Neural progenitor cell (in vitro differentiated cells): ENCODE results near the gene ADO. TPM values are rescaled to one million over a fixed set of nuclear protein-coding genes. Genes with fewer than 3 reads are reported as not detected.

ENCODE experiments used
- DNase-seq: peaks from one replicate; pipeline ENCODE4 v3.0.0-alpha.2; 2016; ENCODE audit warnings: low spot score
- H2AFZ ChIP-seq: fragments of 200-600 bp; sonication (generic); replicated peaks from 2 replicates; pipeline ENCODE4 v1.6.1; 2016; ENCODE audit warnings: antibody characterized with exemption
- H3F3A ChIP-seq: fragments of 200-600 bp; sonication (generic); 2 replicates; pipeline ENCODE4 v1.6.1; 2016; ENCODE audit warnings: antibody characterized with exemption, low read depth
- H3K27ac ChIP-seq: fragments of 200-600 bp; sonication (generic); 2 replicates; pipeline ENCODE4 v1.5.1; 2016; ENCODE audit warnings: mild to moderate bottlenecking
- H3K27me3 ChIP-seq: fragments of 200-600 bp; sonication (generic); 2 replicates; pipeline ENCODE4 v1.6.1; 2016; ENCODE audit warnings: mild to moderate bottlenecking, moderate library complexity
- H3K36me3 ChIP-seq: fragments of 200-600 bp; sonication (generic); 2 replicates; pipeline ENCODE4 v1.5.1; 2016
- H3K4me1 ChIP-seq: fragments of 200-600 bp; sonication (generic); 2 replicates; pipeline ENCODE4 v1.6.1; 2016; ENCODE audit warnings: mixed run types
- H3K4me2 ChIP-seq: fragments of 200-600 bp; sonication (generic); 2 replicates; pipeline ENCODE4 v1.6.1; 2016
- H3K4me3 ChIP-seq: fragments of 200-600 bp; sonication (generic); 2 replicates; pipeline ENCODE4 v1.5.1; 2016
- H3K79me2 ChIP-seq: fragments of 200-600 bp; sonication (generic); 2 replicates; pipeline ENCODE4 v1.6.1; 2016; ENCODE audit warnings: low read depth
- H3K9ac ChIP-seq: fragments of 200-600 bp; sonication (generic); 2 replicates; pipeline ENCODE4 v1.6.1; 2016
- H3K9me3 ChIP-seq: fragments of 200-600 bp; sonication (generic); 2 replicates; pipeline ENCODE4 v1.5.1; 2016; ENCODE audit warnings: low read depth
- H4K20me1 ChIP-seq: fragments of 200-600 bp; sonication (generic); 2 replicates; pipeline ENCODE4 v1.6.1; 2016; ENCODE audit warnings: low read depth
- H3K27ac Mint-ChIP-seq: 3 replicates; pipeline ENCODE4 v1.8.0; 2021; ENCODE audit warnings: mixed read lengths
- H3K27me3 Mint-ChIP-seq: 2 replicates; pipeline ENCODE4 v1.8.0; 2022; ENCODE audit warnings: low read depth, mild to moderate bottlenecking, inconsistent platforms, moderate library complexity, mixed read lengths; ENCODE audit not compliant: insufficient read depth
- H3K36me3 Mint-ChIP-seq: 3 replicates; pipeline ENCODE4 v1.8.0; 2021; ENCODE audit warnings: mixed read lengths
- H3K4me1 Mint-ChIP-seq: 3 replicates; pipeline ENCODE4 v1.8.0; 2021; ENCODE audit warnings: mixed read lengths
- H3K4me3 Mint-ChIP-seq: 3 replicates; pipeline ENCODE4 v1.8.0; 2021; ENCODE audit warnings: mild to moderate bottlenecking, moderate library complexity, mixed read lengths
- H3K9me3 Mint-ChIP-seq: 3 replicates; pipeline ENCODE4 v1.8.0; 2020; ENCODE audit warnings: mixed read lengths
- CTCF ChIP-seq: fragments of 200-600 bp; sonication (generic); IDR thresholded peaks from 2 replicates; pipeline ENCODE4 v1.5.1; 2017; ENCODE audit warnings: antibody characterized with exemption, mild to moderate bottlenecking
- EZH2 ChIP-seq: fragments of 200-600 bp; sonication (generic); IDR thresholded peaks from 2 replicates; pipeline ENCODE4 v1.6.1; 2017; ENCODE audit warnings: antibody characterized with exemption, mild to moderate bottlenecking, moderate library complexity
- EZH2phosphoT487 ChIP-seq: fragments of 200-600 bp; sonication (generic); IDR thresholded peaks from 2 replicates; pipeline ENCODE4 v1.6.1; 2017; ENCODE audit warnings: antibody characterized with exemption
- total RNA-seq: library from RNA; depleted of rRNA; stranded (reverse); fragments of >200 nt; gene quantifications from 2 replicates; pipeline ENCODE4 v1.2.3, GENCODE V29; 2015; ENCODE audit warnings: low replicate concordance

ADO gene
- total RNA-seq, 1 donor from 2014 or later: 28.1 TPM

- peaks cover 40% of the 10 kb centered on the region for H3K4me1 Mint-ChIP-seq
- TF ChIP-seq EZH2 (no peak), CTCF (no peak), EZH2phosphoT487 (no peak)
Measured at GRCh38 chr10:62811159-62811875, 6.8 kb downstream of the ADO start.

GRCh38 chr10:62812672-62813439 lies 8.3 kb downstream of the ADO start:
- Histone ChIP-seq H3K9ac (no peak overlapping the region), H3K4me3 (no peak overlapping the region), H3K79me2 (peaks cover 19% of the 10 kb centered on the region), H3K9me3 (no peaks in the 10 kb centered on the region), H3K4me2 (no peak overlapping the region), H3K27ac (no peak overlapping the region), H3K27me3 (peaks cover 64% of the 10 kb centered on the region), H4K20me1 (peaks cover 61% of the 10 kb centered on the region), H3K4me1 (peaks cover 19% of the 10 kb centered on the region), H3F3A (peaks cover 9% of the 10 kb centered on the region), H3K36me3 (no peaks in the 10 kb centered on the region), H2AFZ (no peak overlapping the region)
- no peak overlapping the region for H3K4me3 Mint-ChIP-seq
- peaks cover 7% of the 10 kb centered on the region for H3K36me3 Mint-ChIP-seq
- H3K27me3 Mint-ChIP-seq: peaks cover 31% of the 10 kb centered on the region
- TF ChIP-seq EZH2phosphoT487 (no peak), CTCF (no peak)
- no peak overlapping the region for H3K27ac Mint-ChIP-seq
- H3K9me3 Mint-ChIP-seq: peaks cover 5% of the 10 kb centered on the region
- peaks cover 31% of the 10 kb centered on the region for H3K4me1 Mint-ChIP-seq
- DNase-seq: no peak

More at GRCh38 chr10:62811159-62811875, 6.8 kb downstream of the ADO start:
- Mint-ChIP-seq H3K27me3 (peaks cover 25% of the 10 kb centered on the region), H3K9me3 (peaks cover 5% of the 10 kb centered on the region), H3K4me3 (no peak overlapping the region), H3K27ac (no peak overlapping the region), H3K36me3 (peaks cover 10% of the 10 kb centered on the region)
- Histone ChIP-seq H3K4me2 (no peak overlapping the region), H3K27me3 (peaks cover 51% of the 10 kb centered on the region), H3K4me1 (peaks cover 28% of the 10 kb centered on the region), H3F3A (no peaks in the 10 kb centered on the region), H3K9ac (no peak overlapping the region), H3K4me3 (no peak overlapping the region), H4K20me1 (peaks cover 70% of the 10 kb centered on the region), H3K79me2 (peaks cover 34% of the 10 kb centered on the region), H2AFZ (no peak overlapping the region), H3K27ac (no peak overlapping the region), H3K36me3 (no peaks in the 10 kb centered on the region), H3K9me3 (no peaks in the 10 kb centered on the region)
- no peak for DNase-seq

GRCh38 chr10:62813453-62813852 lies 8.9 kb downstream of the ADO start:
- H3K4me1 Mint-ChIP-seq: peaks cover 29% of the 10 kb centered on the region
- peaks cover 70% of the 10 kb centered on the region for H3K27me3 ChIP-seq

More at GRCh38 chr10:62813453-62813852, 8.9 kb downstream of the ADO start:
- Mint-ChIP-seq H3K36me3 (peaks cover 7% of the 10 kb centered on the region), H3K4me3 (peak overlapping the region; percentile 95), H3K27ac (no peak overlapping the region), H3K9me3 (peaks cover 5% of the 10 kb centered on the region), H3K27me3 (peaks cover 35% of the 10 kb centered on the region)
- Histone ChIP-seq H3K9ac (no peak overlapping the region), H3K36me3 (no peaks in the 10 kb centered on the region), H3K4me3 (no peak overlapping the region), H3K27ac (no peak overlapping the region), H3K4me2 (no peak overlapping the region), H4K20me1 (peaks cover 55% of the 10 kb centered on the region), H3K79me2 (peaks cover 13% of the 10 kb centered on the region), H3F3A (peaks cover 14% of the 10 kb centered on the region), H3K9me3 (no peaks in the 10 kb centered on the region), H3K4me1 (peaks cover 16% of the 10 kb centered on the region), H2AFZ (no peak overlapping the region)
- TF ChIP-seq EZH2phosphoT487 (no peak), CTCF (no peak), EZH2 (no peak)
- no peak for DNase-seq
